ENCODE data around the gene SQOR. TPM values are rescaled to one million over a fixed set of nuclear protein-coding genes. Genes with fewer than 3 reads are reported as not detected.

The SQOR gene
- total RNA-seq (2014; rRNA removed; shearing (Covaris generic)) = 1.5 and 2.2 TPM in 2 replicates

DNA sequence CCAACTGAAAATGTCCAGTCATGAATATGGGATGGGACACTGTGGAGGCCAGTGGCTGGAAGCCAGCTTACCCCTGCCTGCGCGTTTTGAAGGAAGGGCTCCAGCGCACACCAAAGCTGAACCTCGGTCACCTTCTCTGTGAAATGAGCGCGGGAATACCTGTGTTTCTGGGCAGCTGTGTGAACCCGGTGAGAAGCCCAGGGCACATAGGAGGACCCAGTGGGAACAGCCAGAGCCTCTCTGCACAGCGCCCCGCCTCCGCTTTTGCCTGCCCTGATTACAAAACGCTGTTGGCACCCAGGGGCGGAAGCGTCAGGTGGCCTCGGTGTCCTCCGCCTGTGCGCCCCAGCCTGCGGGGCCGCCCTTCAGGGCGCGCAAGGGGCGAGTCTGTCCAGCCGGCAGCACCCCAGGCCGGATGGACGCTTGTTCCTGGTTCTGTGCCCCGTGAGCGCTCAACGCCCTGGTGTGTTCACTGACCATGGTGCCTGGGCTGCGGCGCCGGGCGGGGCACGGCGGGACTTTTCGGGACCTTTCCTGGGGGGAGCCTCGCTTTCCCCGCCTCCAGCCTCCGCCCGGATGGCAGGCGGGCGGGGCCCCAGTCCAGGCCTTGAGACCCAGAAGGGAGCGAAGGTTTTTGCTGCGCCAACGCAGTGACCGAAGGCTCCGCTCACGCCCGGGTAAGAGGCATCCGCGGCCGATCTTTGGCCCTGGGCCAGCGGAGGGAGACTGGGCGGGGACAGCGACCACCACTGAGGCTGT is at the start of gene SQOR:
TSS of gene SQOR (plus strand) at position 598 of the 759 bp plus-strand sequence. CDS start 23,895 bp downstream, outside the sequence.
- peaks cover 20% of the 10 kb centered on the region for H3K27me3 ChIP-seq (ENCODE audit: control insufficient read depth, insufficient read depth, low read length)
- DNase-seq = peak; percentile 80
- H3K36me3 ChIP-seq (replicated peaks; ENCODE audit: control insufficient read depth, insufficient read depth, low read length) = no peaks in the 10 kb centered on the region
- peak within 1 kb of the TSS; percentile 51 for H3K4me3 ChIP-seq (ENCODE audit: insufficient read depth, low read depth, low read length)

DNA sequence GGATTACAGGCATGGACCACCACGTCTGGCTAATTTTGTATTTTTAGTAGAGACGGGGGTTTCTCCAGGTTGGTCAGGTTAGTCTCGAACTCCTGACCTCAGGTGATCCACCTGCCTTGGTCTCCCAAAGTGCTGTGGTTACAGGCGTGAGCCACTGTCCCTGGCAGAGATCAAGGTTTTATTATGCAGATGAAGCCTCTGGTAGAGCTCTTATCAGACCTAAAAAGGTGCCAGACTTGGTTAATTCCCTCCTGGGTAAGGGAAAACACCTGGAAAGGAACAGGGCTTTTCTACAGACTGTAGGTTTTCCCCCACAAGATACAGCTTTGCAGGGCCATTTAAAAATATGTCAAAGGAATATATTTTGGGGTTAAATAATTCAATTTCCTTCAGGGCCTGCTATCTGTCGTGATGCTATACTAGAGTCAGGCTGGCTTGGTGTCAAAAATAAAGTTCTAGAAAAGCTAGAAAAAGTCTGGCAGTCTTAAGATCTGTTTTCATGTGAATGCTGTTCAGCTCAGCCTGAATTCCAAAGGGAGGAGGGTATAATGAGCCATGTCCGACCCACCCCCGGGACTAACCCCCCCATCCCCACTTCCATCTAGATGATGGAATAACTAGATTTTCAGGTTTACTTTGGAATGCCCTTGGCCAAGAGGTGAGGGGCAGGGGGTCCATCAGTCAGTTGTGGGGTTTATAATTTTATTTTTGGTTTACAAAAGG is 49.6 kb upstream of the SQOR start:
- DNase-seq = no peak
- H3K27me3 ChIP-seq (ENCODE audit: control insufficient read depth, insufficient read depth, low read length) = no peaks in the 10 kb centered on the region
- H3K4me3 ChIP-seq (ENCODE audit: insufficient read depth, low read depth, low read length) = no peak overlapping the region
- H3K36me3 ChIP-seq (replicated peaks; ENCODE audit: control insufficient read depth, insufficient read depth, low read length) = no peaks in the 10 kb centered on the region

DNA sequence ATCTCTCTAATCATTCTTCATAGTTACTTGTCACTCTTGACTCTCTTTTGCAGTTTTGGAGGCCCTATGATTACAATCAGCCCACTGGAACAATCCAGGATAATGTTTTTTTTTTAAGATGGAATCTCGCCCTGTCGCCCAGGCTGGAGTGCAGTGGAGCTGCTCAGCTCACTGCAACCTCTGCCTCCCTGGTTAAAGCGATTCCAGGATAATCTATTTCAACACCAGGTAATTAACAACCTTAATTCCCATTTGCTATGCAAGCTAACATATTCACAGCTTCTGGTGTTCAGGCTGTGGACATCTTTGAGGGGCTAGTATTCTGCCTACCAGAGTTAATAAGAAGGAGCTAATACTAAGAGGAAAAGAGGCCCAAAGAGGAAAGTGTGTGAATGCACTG is 48.7 kb upstream of the SQOR start:
- Histone ChIP-seq H3K36me3 (replicated peaks; ENCODE audit: control insufficient read depth, insufficient read depth, low read length) (no peaks in the 10 kb centered on the region), H3K4me3 (ENCODE audit: insufficient read depth, low read depth, low read length) (peak overlapping the region; percentile 79), H3K27me3 (ENCODE audit: control insufficient read depth, insufficient read depth, low read length) (no peaks in the 10 kb centered on the region)
- DNase-seq = no peak

DNA sequence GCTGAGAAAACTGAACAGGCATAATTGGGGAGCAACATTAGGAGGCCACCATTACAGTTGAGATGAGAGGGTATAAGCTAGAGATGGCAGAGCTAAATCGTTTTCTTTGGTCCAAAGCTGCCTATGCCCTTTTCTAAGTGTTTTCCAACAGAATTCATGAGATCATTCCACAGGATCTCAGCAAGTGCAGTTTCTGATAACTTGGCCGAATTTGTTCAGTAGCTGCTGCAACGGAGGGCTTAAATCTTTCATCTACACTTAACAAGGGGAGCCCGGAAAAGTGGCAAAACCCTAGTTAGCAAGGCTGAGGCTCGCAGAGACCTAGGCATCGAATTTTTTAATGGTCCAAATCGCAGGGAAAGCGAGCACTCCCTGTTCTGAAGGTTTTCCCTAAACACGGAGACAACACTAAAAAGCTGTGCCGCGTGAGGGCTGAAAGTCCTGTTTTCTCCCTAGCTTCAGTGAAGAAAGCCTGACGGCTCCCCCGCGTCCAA is 48.2 kb upstream of the SQOR start:
- H3K4me3 ChIP-seq (ENCODE audit: insufficient read depth, low read depth, low read length) = peak overlapping the region; percentile 79
- no peak for DNase-seq
- no peaks in the 10 kb centered on the region for H3K36me3 ChIP-seq (replicated peaks; ENCODE audit: control insufficient read depth, insufficient read depth, low read length)
- no peaks in the 10 kb centered on the region for H3K27me3 ChIP-seq (ENCODE audit: control insufficient read depth, insufficient read depth, low read length)

DNA sequence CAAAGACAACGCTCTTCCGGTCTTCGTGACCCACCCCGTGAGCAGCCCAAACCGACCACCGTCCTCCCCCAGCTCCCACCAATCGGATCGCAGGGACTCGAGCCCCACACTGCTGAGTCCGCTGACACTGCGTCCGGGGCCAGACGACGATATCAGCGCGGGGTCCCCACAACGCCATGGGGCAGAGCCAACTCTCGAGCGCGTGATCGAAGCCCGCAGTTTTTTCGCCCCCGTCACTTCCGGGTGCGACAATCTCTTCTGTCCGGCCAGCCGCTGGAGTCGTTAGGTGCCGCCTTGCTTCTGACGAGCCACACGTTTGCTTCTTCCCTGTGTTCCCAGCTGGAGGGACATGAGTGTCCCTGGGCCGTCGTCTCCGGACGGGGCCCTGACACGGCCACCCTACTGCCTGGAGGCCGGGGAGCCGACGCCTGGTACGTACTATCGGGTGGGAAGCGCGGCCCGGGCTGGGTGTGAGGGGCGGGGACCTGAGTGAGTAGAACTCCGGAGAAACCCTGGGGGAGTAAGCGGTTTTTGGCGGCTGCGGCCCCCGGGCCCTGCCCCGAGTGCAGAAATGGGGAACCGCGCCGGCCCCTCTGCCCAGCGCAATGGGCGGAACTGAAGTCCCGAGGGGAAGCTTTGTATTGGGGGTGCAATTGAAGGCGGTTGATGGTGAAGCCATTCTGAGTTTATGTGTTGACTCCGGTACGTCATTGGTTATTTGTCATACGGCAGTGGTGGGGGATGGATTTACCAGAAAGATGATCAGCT is 47.5 kb upstream of the SQOR start, which contains the start of gene BLOC1S6:
TSS of gene BLOC1S6 (plus strand) at position 285 of the 768 bp plus-strand sequence. CDS start at position 350, 65 bp downstream.
- H3K36me3 ChIP-seq (replicated peaks; ENCODE audit: control insufficient read depth, insufficient read depth, low read length) = no peaks in the 10 kb centered on the region
- peak; percentile 84 for DNase-seq
- H3K27me3 ChIP-seq (ENCODE audit: control insufficient read depth, insufficient read depth, low read length) = no peaks in the 10 kb centered on the region
- H3K4me3 ChIP-seq (ENCODE audit: insufficient read depth, low read depth, low read length) = peak within 1 kb of the TSS; percentile 79

DNA sequence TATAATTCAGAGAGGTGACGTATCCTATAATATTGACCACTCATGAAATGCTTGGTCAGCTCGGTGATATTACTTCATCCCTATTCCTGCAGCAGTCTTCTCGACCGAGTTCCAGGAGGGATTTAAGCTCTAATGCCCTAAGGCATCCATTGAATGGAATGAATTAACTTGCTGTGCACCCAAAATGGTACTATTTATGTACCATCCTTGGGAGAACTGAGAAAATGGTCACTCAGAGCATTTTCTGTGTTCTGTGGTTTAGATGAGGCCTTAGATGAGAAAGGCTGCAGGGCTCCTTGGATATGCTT is 47.0 kb upstream of the SQOR start:
- no peaks in the 10 kb centered on the region for H3K36me3 ChIP-seq (replicated peaks; ENCODE audit: control insufficient read depth, insufficient read depth, low read length)
- H3K4me3 ChIP-seq (ENCODE audit: insufficient read depth, low read depth, low read length) = peak overlapping the region; percentile 79
- DNase-seq = no peak
- no peaks in the 10 kb centered on the region for H3K27me3 ChIP-seq (ENCODE audit: control insufficient read depth, insufficient read depth, low read length)

DNA sequence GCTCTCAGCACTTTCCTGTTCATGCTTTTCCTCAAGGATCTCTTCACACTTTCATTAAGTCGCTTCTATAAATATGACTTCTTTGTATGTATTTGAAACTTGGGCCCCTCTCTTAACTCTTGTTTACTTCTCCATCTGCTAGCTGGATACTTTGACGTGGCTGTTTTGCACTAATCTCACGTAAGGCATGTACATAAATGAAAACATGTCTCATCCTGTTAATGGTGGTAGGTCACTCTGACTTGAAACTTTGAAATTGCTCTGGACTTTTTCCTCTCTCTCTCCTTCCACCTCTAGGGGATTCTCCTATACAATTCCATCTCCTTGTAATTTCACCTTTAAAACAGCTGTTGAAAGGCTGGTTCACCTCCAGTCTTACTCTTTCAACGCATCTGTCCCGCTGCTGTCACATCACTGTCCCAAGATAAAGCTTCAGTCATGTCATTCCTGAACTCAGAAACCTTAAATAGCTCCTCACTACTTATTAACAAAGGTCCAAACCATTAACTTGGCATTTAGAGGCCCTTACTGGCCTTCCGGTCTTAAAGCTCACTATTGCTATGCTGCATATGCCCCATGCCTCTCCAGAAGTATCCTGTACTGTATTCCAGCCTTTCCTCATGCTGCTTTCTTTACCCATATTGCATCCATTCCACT is 46.5 kb upstream of the SQOR start:
- Histone ChIP-seq H3K4me3 (ENCODE audit: insufficient read depth, low read depth, low read length) (peak overlapping the region; percentile 79), H3K27me3 (ENCODE audit: control insufficient read depth, insufficient read depth, low read length) (no peaks in the 10 kb centered on the region), H3K36me3 (replicated peaks; ENCODE audit: control insufficient read depth, insufficient read depth, low read length) (no peaks in the 10 kb centered on the region)
- no peak for DNase-seq

DNA sequence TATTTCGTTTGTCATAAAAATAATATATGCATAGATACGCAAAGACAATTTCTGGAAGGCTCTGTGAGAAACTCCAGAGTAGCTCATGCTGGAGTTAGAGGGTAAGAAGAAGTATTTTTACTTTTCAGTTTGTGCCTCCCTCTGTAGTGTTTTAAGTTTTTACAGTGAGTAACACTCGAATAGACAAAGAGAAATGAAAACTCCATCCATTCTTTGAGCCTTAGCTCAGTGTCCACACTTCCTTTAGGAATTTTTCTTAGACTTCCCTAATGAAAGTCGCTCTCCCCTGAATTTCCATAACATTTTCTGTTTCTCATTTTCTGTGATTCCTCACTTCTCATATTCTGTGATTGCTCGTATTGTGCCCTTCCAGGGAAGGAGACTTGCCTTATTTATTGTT is 45.6 kb upstream of the SQOR start:
- Histone ChIP-seq H3K27me3 (ENCODE audit: control insufficient read depth, insufficient read depth, low read length) (no peaks in the 10 kb centered on the region), H3K4me3 (ENCODE audit: insufficient read depth, low read depth, low read length) (no peak overlapping the region), H3K36me3 (replicated peaks; ENCODE audit: control insufficient read depth, insufficient read depth, low read length) (no peaks in the 10 kb centered on the region)
- DNase-seq = no peak

DNA sequence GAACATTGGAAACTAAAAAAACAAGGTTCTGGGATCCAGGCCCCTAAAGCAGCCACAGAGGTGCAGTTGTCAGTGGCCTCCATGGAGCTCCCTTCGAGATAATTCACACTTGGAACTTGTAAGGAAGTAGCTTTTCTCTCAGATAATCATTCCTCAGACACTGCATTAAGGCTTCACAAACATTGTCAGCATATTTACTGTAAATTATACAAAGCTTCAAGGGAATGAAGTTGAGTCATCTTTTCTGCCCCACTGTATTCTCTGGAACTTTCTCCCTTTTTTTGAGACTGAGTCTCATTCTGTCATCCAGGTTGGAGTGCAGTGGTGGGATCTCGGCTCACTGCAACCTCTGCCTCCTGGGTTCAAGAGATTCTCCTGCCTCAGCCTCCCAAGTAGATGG is 40.5 kb upstream of the SQOR start:
- H3K4me3 ChIP-seq (ENCODE audit: insufficient read depth, low read depth, low read length) = no peak overlapping the region
- H3K36me3 ChIP-seq (replicated peaks; ENCODE audit: control insufficient read depth, insufficient read depth, low read length) = no peaks in the 10 kb centered on the region; the same call in 1 of the 2 replicates
- no peak for DNase-seq
- no peaks in the 10 kb centered on the region for H3K27me3 ChIP-seq (ENCODE audit: control insufficient read depth, insufficient read depth, low read length)

DNA sequence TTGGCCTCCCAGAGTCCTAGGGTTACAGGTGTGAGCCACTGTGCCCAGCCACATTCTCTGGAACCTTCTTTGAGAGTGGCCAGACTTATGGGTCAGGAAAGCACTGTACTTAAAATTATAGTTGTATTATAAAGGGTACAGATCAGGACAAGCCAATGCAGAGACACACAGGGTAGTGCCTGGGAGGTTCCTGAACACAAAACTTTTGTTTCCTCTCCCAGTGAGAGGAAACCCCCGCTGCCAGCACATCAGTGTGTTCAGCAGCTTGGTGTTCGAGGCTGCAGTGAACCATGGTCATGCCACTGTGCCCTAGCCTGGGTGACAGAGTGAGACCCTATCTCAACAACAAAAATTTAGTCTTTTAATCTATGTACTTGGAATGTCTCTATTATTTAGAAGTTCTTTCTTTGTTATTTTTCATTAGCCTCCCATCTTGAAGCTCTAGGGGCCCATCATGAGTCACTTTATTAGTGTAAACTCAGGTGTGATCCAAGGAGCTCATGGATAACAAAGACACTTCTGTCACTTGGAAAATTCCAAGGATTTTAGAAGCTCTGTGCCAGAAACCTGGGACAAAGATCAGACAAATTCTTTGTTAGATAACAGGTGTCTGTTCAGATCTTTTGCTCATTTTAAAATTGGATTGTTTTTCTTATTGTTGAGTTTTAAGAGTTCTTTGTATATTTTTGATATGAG is 39.8 kb upstream of the SQOR start:
- Histone ChIP-seq H3K4me3 (ENCODE audit: insufficient read depth, low read depth, low read length) (no peak overlapping the region), H3K27me3 (ENCODE audit: control insufficient read depth, insufficient read depth, low read length) (no peaks in the 10 kb centered on the region), H3K36me3 (replicated peaks; ENCODE audit: control insufficient read depth, insufficient read depth, low read length) (no peaks in the 10 kb centered on the region; the same call in 1 of the 2 replicates)
- no peak for DNase-seq

DNA sequence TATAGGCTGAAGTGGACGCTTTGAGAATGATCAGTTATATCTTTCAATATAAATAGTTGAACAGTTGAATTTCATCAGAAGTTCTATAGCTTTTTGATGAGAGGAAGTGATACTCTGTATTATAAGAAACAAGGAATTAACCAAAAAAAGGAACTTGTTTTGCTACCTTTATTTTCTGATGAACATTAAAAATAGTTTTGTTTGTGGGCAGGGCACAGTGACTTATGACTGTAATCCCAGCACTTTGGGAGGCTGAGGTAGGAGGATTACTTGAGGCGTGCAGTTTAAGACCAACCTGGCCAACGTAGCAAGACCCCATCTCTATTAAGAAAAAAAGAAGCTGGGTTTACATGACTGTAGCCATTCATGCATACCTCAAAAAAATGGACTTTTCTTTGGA is 30.9 kb upstream of the SQOR start:
- H3K27me3 ChIP-seq (ENCODE audit: control insufficient read depth, insufficient read depth, low read length) = no peaks in the 10 kb centered on the region
- H3K36me3 ChIP-seq (replicated peaks; ENCODE audit: control insufficient read depth, insufficient read depth, low read length) = peaks cover 3% of the 10 kb centered on the region
- H3K4me3 ChIP-seq (ENCODE audit: insufficient read depth, low read depth, low read length) = no peak overlapping the region
- DNase-seq = no peak

DNA sequence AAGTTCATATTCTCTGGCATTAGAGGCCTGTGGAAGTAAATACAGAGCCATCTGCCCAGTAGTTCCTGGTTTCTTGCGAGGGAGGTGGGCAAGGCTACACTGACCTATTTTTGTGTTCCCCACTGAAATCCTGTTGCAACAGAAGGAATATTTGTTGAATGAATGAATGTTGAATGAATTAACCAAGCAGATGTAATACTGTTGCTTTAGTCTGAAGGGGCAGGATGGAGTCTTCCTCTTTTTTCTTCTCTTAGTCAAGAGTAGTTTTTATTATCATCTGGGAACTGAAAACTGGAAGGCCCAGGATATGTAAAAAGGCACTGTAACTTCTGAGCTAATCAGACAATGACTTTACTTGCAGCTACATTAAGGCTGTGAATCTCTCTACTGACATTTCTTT is 30.5 kb upstream of the SQOR start:
- no peaks in the 10 kb centered on the region for H3K27me3 ChIP-seq (ENCODE audit: control insufficient read depth, insufficient read depth, low read length)
- H3K36me3 ChIP-seq (replicated peaks; ENCODE audit: control insufficient read depth, insufficient read depth, low read length) = peaks cover 3% of the 10 kb centered on the region
- no peak for DNase-seq
- H3K4me3 ChIP-seq (ENCODE audit: insufficient read depth, low read depth, low read length) = no peak overlapping the region

DNA sequence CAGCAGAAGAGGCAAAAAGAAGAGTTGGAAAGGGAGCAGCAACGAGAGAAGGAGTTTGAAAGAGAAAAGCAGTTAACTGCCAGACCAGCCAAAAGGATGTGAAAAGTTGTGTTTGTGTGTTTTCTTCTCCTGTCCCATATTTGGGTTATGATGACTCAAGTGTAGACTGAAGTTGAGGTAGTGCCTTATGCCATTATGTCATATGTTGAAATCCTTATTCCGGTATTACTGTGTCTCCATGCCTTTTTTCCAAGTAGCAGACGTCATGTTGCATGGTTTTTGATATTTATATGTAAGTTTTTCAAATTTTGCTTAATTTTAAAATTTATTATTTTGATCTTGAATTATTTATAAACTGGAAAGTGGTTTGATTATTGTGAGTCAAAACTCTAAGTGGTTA is 28.4 kb upstream of the SQOR start:
- DNase-seq = no peak
- Histone ChIP-seq H3K27me3 (ENCODE audit: control insufficient read depth, insufficient read depth, low read length) (no peaks in the 10 kb centered on the region), H3K36me3 (replicated peaks; ENCODE audit: control insufficient read depth, insufficient read depth, low read length) (peaks cover 3% of the 10 kb centered on the region)

DNA sequence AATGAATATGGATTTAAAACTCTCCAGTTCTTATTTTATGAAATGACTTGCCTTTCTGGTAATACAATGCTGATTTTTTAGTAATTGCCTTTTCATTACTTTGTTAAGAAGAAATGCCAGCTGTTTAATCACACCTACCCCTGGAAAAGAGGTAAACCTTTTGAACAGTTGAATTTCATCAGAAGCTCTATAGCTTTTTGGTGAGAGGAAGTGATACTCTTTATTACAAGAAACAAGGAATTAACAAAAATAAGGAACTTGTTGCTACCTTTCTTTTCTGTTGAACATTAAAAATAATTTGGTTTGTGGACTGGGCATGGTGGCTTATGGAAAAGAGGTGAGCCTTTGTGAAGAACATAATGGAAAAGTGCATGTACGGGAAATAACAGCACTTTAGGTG is 28.0 kb upstream of the SQOR start:
- H3K27me3 ChIP-seq (ENCODE audit: control insufficient read depth, insufficient read depth, low read length) = no peaks in the 10 kb centered on the region
- DNase-seq = no peak
- H3K4me3 ChIP-seq (ENCODE audit: insufficient read depth, low read depth, low read length) = no peak overlapping the region
- peaks cover 3% of the 10 kb centered on the region for H3K36me3 ChIP-seq (replicated peaks; ENCODE audit: control insufficient read depth, insufficient read depth, low read length)

More for the DNA sequence above, 28.4 kb upstream of the SQOR start:
- no peak overlapping the region for H3K4me3 ChIP-seq (ENCODE audit: insufficient read depth, low read depth, low read length)

Measured in H7 (cell line).